Activated CD4-positive, CD25-positive, alpha-beta regulatory T cell treated with anti-CD3 and anti-CD28 coated beads, Interleukin-2, amount 50 U/mL, for 16 hours (primary cell): ENCODE measurements around the gene RSPO4.

Source experiments
- DNase-seq: peaks from one replicate; pipeline ENCODE4 v3.0.0-alpha.2; 2020; ENCODE audit warnings: low read depth, low spot score

Gene RSPO4

DNA sequence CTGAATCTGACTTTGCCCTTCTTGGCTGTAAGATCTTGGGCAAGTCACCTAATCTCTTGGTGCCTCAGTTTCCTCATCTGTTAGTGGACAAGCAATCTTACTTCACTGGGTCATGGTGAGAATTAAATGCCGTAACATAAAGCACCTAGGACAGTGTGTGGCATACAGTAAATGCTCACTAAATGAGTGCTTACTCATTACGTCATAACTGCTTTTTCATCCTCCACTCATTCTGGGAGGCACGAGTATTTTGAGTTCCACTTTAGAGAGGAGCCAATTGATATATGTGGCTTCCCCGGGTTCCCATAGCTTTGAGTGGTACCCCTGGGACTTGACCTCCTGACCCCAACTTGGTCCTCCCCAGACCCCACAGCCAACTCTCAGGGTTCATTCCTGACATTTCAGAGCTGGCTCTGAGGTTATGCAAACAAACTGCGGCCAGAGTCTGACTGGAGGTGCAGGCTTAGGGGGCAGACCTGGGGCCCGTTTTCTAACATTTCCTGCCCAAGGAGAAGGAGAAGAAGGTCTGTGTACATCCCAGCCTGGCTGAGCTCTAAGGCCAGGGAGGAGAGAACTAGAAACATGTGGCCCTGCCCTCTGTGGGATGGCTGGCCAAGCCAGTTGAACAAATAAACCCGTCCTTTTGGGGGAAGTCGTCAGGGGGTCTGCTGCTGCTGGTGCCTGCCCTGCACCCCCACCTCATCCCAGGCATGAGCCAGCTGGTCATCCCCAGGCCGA is 91.8 kb downstream of the RSPO4 start:
- DNase-seq, result no peak

DNA sequence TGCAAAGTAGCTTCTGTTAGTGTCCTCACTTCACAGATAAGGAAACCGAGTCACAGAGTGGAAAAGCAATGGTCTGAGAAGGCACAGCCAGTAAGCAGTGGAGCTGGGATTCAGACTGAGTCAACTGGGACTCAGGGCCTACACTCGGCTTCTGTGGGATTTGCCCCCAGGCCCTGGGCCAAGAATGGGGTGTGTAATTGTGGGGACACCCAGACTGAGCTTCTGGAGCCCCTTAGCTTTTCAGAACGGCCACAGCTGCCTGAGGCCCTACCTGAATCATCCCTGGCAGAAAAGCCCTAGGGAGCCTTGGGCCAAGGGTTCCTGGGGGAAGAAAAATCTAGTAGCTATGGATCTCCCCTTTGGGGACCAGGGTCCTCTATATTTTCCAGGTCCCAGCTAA is 92.5 kb downstream of the RSPO4 start:
- no peak for DNase-seq
